Hepatocyte (in vitro differentiated cells): ENCODE data around the gene SNCAIP. TPM values are rescaled to one million over a fixed set of nuclear protein-coding genes. Genes with fewer than 3 reads are reported as not detected.

Experiments
- DNase-seq: peaks from one replicate; pipeline ENCODE4 v3.0.0-alpha.2; 2016; ENCODE audit warnings: low spot score
- H2AFZ ChIP-seq: fragments of 200-600 bp; sonication (generic); 2 replicates; pipeline ENCODE4 v1.6.0; 2016; ENCODE audit warnings: antibody characterized with exemption, mild to moderate bottlenecking
- H3K27ac ChIP-seq: fragments of 200-600 bp; sonication (generic); 2 replicates; pipeline ENCODE4 v1.5.1; 2016; ENCODE audit warnings: mild to moderate bottlenecking
- H3K27me3 ChIP-seq: fragments of 200-600 bp; sonication (generic); 2 replicates; pipeline ENCODE4 v1.6.1; 2016
- H3K36me3 ChIP-seq: fragments of 200-600 bp; sonication (generic); replicated peaks from 2 replicates; pipeline ENCODE4 v1.5.1; 2016; ENCODE audit warnings: low read depth; ENCODE audit not compliant: insufficient read depth
- H3K4me1 ChIP-seq: fragments of 200-600 bp; sonication (generic); 2 replicates; pipeline ENCODE4 v1.5.1; 2016; ENCODE audit warnings: mild to moderate bottlenecking, moderate library complexity; ENCODE audit not compliant: insufficient read depth
- H3K4me2 ChIP-seq: fragments of 200-600 bp; sonication (generic); 2 replicates; pipeline ENCODE4 v1.6.0; 2016
- H3K4me3 ChIP-seq: fragments of 200-600 bp; sonication (generic); 2 replicates; pipeline ENCODE4 v1.5.1; 2016; ENCODE audit warnings: mild to moderate bottlenecking
- H3K79me2 ChIP-seq: fragments of 200-600 bp; sonication (generic); 2 replicates; pipeline ENCODE4 v1.6.0; 2017; ENCODE audit warnings: mild to moderate bottlenecking
- H3K9me2 ChIP-seq: fragments of 200-600 bp; sonication (generic); replicated peaks from 2 replicates; pipeline ENCODE4 v1.6.0; 2017; ENCODE audit warnings: mild to moderate bottlenecking; ENCODE audit not compliant: insufficient read depth
- H3K9me3 ChIP-seq: fragments of 200-600 bp; sonication (generic); 2 replicates; pipeline ENCODE4 v1.5.1; 2016; ENCODE audit warnings: low read depth, mild to moderate bottlenecking
- H4K20me1 ChIP-seq: fragments of 200-600 bp; sonication (generic); 2 replicates; pipeline ENCODE4 v1.6.0; 2016; ENCODE audit warnings: mild to moderate bottlenecking; ENCODE audit not compliant: insufficient read depth, poor library complexity, severe bottlenecking
- EZH2 ChIP-seq: fragments of 200-600 bp; sonication (generic); IDR thresholded peaks from 2 replicates; pipeline ENCODE4 v1.6.1; 2016; ENCODE audit warnings: antibody characterized with exemption, mild to moderate bottlenecking, borderline replicate concordance
- EZH2phosphoT487 ChIP-seq: fragments of 200-600 bp; sonication (generic); IDR thresholded peaks from one replicate; pipeline ENCODE4 v1.6.1; 2018; ENCODE audit warnings: antibody characterized with exemption, mild to moderate bottlenecking, low read depth, moderate library complexity; ENCODE audit not compliant: unreplicated experiment, severe bottlenecking
- WGBS: methylation state at CpG from one replicate; pipeline ENCODE4 v1.1.6; 2016; ENCODE audit warnings: low lambda C conversion rate; ENCODE audit errors: missing lambda C conversion rate; 5-methylcytosine and 5-hydroxymethylcytosine counted together
- polyA plus RNA-seq: library from polyadenylated mRNA; unstranded; fragments of >200 nt; fragmentation: Nextera tagmentation; extraction: Ambion mirVana; gene quantifications from 2 replicates; pipeline ENCODE4 v1.2.1, GENCODE V29; 2016
- total RNA-seq: library from RNA; depleted of rRNA; stranded (reverse); fragments of >200 nt; gene quantifications from 2 replicates; pipeline ENCODE4 v1.2.3, GENCODE V29; 2014
- TF ChIP-seq, protein P1 (sequence below): fragments of 200-600 bp; sonication (generic); IDR thresholded peaks from 2 replicates; pipeline ENCODE4 v1.5.1; 2016; ENCODE audit warnings: antibody characterized with exemption, mild to moderate bottlenecking; ENCODE audit not compliant: poor library complexity

Gene SNCAIP
- total and polyA plus RNA-seq, 2 experiments from 2014 or later = 7.1 to 19.1 TPM

DNA sequence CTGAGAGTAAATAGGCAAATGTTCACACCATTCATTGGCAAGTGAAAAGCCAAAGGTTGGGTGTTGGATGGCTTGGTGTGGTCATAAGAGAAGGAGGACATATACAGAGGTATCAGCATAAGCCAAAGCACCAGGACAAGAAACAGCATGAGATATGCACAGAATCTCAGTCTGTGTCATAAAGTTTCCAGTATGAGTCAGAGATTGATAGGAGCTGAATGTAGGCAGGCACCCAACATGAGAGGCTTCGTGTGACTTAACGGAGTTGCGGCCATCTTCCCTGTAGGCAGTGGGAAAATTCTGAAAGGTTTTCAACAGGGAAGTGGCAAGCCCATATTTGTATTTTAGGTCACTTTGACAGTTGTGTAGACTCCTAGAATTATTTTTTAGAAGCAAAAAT, 54.5 kb downstream of the SNCAIP start:
- DNase-seq = no peak
- no peak overlapping the region for H3K4me2 ChIP-seq
- no peak overlapping the region for H2AFZ ChIP-seq
- 95% methylated on average over 3 of the region's 3 CpGs for WGBS
- no peaks in the 10 kb centered on the region for H4K20me1 ChIP-seq
- no peaks in the 10 kb centered on the region for H3K79me2 ChIP-seq
- H3K4me1 ChIP-seq = no peaks in the 10 kb centered on the region
- H3K9me3 ChIP-seq = no peaks in the 10 kb centered on the region
- H3K4me3 ChIP-seq = no peak overlapping the region
- TF ChIP-seq, protein P1, sequence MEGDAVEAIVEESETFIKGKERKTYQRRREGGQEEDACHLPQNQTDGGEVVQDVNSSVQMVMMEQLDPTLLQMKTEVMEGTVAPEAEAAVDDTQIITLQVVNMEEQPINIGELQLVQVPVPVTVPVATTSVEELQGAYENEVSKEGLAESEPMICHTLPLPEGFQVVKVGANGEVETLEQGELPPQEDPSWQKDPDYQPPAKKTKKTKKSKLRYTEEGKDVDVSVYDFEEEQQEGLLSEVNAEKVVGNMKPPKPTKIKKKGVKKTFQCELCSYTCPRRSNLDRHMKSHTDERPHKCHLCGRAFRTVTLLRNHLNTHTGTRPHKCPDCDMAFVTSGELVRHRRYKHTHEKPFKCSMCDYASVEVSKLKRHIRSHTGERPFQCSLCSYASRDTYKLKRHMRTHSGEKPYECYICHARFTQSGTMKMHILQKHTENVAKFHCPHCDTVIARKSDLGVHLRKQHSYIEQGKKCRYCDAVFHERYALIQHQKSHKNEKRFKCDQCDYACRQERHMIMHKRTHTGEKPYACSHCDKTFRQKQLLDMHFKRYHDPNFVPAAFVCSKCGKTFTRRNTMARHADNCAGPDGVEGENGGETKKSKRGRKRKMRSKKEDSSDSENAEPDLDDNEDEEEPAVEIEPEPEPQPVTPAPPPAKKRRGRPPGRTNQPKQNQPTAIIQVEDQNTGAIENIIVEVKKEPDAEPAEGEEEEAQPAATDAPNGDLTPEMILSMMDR = no peak
- TF ChIP-seq EZH2 (no peak), EZH2phosphoT487 (no peak)
- no peaks in the 10 kb centered on the region for H3K36me3 ChIP-seq
- no peak overlapping the region for H3K27ac ChIP-seq
- no peaks in the 10 kb centered on the region for H3K9me2 ChIP-seq
- no peaks in the 10 kb centered on the region for H3K27me3 ChIP-seq

DNA sequence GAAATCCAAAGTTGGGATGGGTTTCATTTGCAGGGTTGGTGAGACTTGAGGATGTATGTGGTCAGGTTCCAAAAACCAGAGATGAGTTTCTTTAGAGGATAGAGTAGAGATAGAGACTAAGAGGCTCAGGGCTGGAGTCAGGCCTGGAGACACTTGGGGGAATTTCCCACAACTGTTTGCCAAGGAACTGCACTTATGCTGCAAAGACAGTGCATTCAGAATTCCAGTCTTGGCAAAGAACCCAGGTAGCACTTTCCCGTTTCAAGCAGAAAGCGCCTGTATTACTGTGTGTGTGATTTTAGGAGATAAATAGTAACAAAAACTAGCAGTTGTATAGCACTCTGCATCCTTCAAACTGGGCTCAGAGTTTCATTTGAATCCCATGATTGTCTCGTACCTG, 55.4 kb downstream of the SNCAIP start:
- H3K9me3 ChIP-seq = no peaks in the 10 kb centered on the region
- H3K36me3 ChIP-seq = no peaks in the 10 kb centered on the region
- TF ChIP-seq, protein P1 = no peak
- TF ChIP-seq EZH2phosphoT487 = no peak
- no peak for TF ChIP-seq EZH2
- DNase-seq = no peak
- H3K4me1 ChIP-seq = no peaks in the 10 kb centered on the region
- H3K27me3 ChIP-seq = no peaks in the 10 kb centered on the region
- no peak overlapping the region for H3K4me3 ChIP-seq
- no peaks in the 10 kb centered on the region for H3K9me2 ChIP-seq
- 95% methylated on average over 3 of the region's 3 CpGs for WGBS
- H3K4me2 ChIP-seq = no peak overlapping the region
- no peaks in the 10 kb centered on the region for H3K79me2 ChIP-seq
- no peak overlapping the region for H2AFZ ChIP-seq
- no peak overlapping the region for H3K27ac ChIP-seq
- H4K20me1 ChIP-seq = no peaks in the 10 kb centered on the region

- Histone ChIP-seq H3K27ac (no peak overlapping the region), H3K4me2 (no peak overlapping the region), H4K20me1 (no peaks in the 10 kb centered on the region), H3K36me3 (no peaks in the 10 kb centered on the region), H3K9me3 (no peaks in the 10 kb centered on the region), H3K4me3 (no peak overlapping the region), H3K9me2 (no peaks in the 10 kb centered on the region), H3K4me1 (peaks cover 3% of the 10 kb centered on the region), H3K79me2 (no peaks in the 10 kb centered on the region), H2AFZ (no peak overlapping the region), H3K27me3 (no peaks in the 10 kb centered on the region)
- 52% methylated on average over 5 of the region's 5 CpGs for WGBS
- DNase-seq = no peak
- TF ChIP-seq EZH2 (no peak), EZH2phosphoT487 (no peak)
- TF ChIP-seq, protein P1 = no peak
These were observed 56.6 kb downstream of the SNCAIP start for GRCh38 chr5:122368510-122369251.
